Endodermal cell (in vitro differentiated cells): ENCODE measurements around the gene MACROD2. TPM values are rescaled to one million over a fixed set of nuclear protein-coding genes. Genes with fewer than 3 reads are reported as not detected.

ENCODE experiments used
- DNase-seq: peaks from one replicate; pipeline ENCODE4 v3.0.0-alpha.2; 2017
- H3K27ac ChIP-seq: 2 replicates; pipeline ENCODE4 v1.5.1; 2013; ENCODE audit warnings: mild to moderate bottlenecking, low read depth, low read length, moderate library complexity
- H3K27me3 ChIP-seq: 2 replicates; pipeline ENCODE4 v1.6.1; 2013; ENCODE audit warnings: mild to moderate bottlenecking, low read length, moderate library complexity; ENCODE audit not compliant: insufficient read depth, control insufficient read depth, poor library complexity, severe bottlenecking
- H3K36me3 ChIP-seq: 2 replicates; pipeline ENCODE4 v1.7.0; 2013; ENCODE audit warnings: mild to moderate bottlenecking, low read length, moderate library complexity; ENCODE audit not compliant: control insufficient read depth, insufficient read depth
- H3K4me1 ChIP-seq: one replicate; pipeline ENCODE4 v1.7.0; 2013; ENCODE audit warnings: low read length; ENCODE audit not compliant: control insufficient read depth, insufficient read depth
- H3K4me3 ChIP-seq: 2 replicates; pipeline ENCODE4 v1.5.1; 2013; ENCODE audit warnings: mild to moderate bottlenecking, low read length, moderate library complexity
- H3K9ac ChIP-seq: 2 replicates; pipeline ENCODE4 v1.6.1; 2013; ENCODE audit warnings: mild to moderate bottlenecking, low read length, moderate library complexity; ENCODE audit not compliant: poor library complexity, severe bottlenecking; ENCODE audit errors: extremely low read depth
- H3K9me3 ChIP-seq: 2 replicates; pipeline ENCODE4 v1.6.1; 2013; ENCODE audit warnings: mild to moderate bottlenecking, low read length, moderate library complexity; ENCODE audit not compliant: control insufficient read depth
- H3K27ac Mint-ChIP-seq: 2 replicates; pipeline ENCODE4 v1.8.0; 2020; ENCODE audit warnings: mixed read lengths
- H3K27me3 Mint-ChIP-seq: 2 replicates; pipeline ENCODE4 v1.8.0; 2021; ENCODE audit warnings: mild to moderate bottlenecking, mixed read lengths; ENCODE audit not compliant: insufficient read depth
- H3K36me3 Mint-ChIP-seq: 2 replicates; pipeline ENCODE4 v1.8.0; 2020; ENCODE audit warnings: low read depth, mixed read lengths
- H3K4me1 Mint-ChIP-seq: 2 replicates; pipeline ENCODE4 v1.8.0; 2020; ENCODE audit warnings: mixed read lengths
- H3K4me3 Mint-ChIP-seq: 2 replicates; pipeline ENCODE4 v1.8.0; 2020; ENCODE audit warnings: mild to moderate bottlenecking, moderate library complexity, mixed read lengths
- H3K9me3 Mint-ChIP-seq: 2 replicates; pipeline ENCODE4 v1.8.0; 2020; ENCODE audit warnings: mild to moderate bottlenecking, mixed read lengths
- CTCF ChIP-seq: fragments of 200-600 bp; sonication (generic); conservative IDR thresholded peaks from 2 replicates; pipeline ENCODE4 v1.5.0; 2021; ENCODE audit warnings: antibody characterized with exemption, mild to moderate bottlenecking
- WGBS, 2 experiments: methylation state at CpG; one replicate each; pipeline versions ENCODE4 v1.1.5 to v1.1.7; 2013; ENCODE audit warnings: missing lambda C conversion rate in 2 of 2, mixed read lengths in 1 of 2; ENCODE audit not compliant: insufficient coverage in 1 of 2, insufficient read length in 1 of 2; 5-methylcytosine and 5-hydroxymethylcytosine counted together
- total RNA-seq, 2 donors: library from RNA; stranded (reverse); fragmentation: NEBNext Ultra II Directional in 1 of 2; extraction: Animal tissue kit (Norgen Biotek cat#: 25700) in 1 of 2; gene quantifications; 2 replicates in 1 of 2; 3 replicates in 1 of 2; pipeline ENCODE4 v1.2.1, GENCODE V29; 2021

The MACROD2 gene
- total RNA-seq, 2 donors from 2014 or later, result 2.3 to 4.8 TPM

- Mint-ChIP-seq H3K4me3 (no peak overlapping the region), H3K36me3 (no peaks in the 10 kb centered on the region), H3K9me3 (no peaks in the 10 kb centered on the region), H3K4me1 (peaks cover 17% of the 10 kb centered on the region), H3K27me3 (no peaks in the 10 kb centered on the region), H3K27ac (no peak overlapping the region)
- no peak overlapping the region for H3K9ac ChIP-seq
- H3K9me3 ChIP-seq, result no peaks in the 10 kb centered on the region
- no CpG with 5 or more reads among the region's 1 CpG for WGBS, 2 experiments
- no peak for DNase-seq
- no peak for TF ChIP-seq CTCF
- H3K27me3 ChIP-seq, result no peaks in the 10 kb centered on the region
- H3K4me1 ChIP-seq, result no peaks in the 10 kb centered on the region
- H3K27ac ChIP-seq, result no peak overlapping the region
- H3K36me3 ChIP-seq, result no peaks in the 10 kb centered on the region
- H3K4me3 ChIP-seq, result no peak overlapping the region
These were observed 498.1 kb downstream of the MACROD2 start for GRCh38 chr20:14493408-14493807.

GRCh38 chr20:14494355-14494754 is 499.0 kb downstream of the MACROD2 start:
- H3K4me1 Mint-ChIP-seq, result peaks cover 14% of the 10 kb centered on the region
- no peaks in the 10 kb centered on the region for H3K9me3 ChIP-seq
- no peak overlapping the region for H3K4me3 Mint-ChIP-seq
- H3K9me3 Mint-ChIP-seq, result no peaks in the 10 kb centered on the region
- no peak overlapping the region for H3K27ac Mint-ChIP-seq
- no peak overlapping the region for H3K27ac ChIP-seq
- H3K27me3 ChIP-seq, result no peaks in the 10 kb centered on the region
- WGBS, 2 experiments, result 80 to 95% methylated on average over 1 of the region's 1 CpG
- H3K4me3 ChIP-seq, result no peak overlapping the region
- H3K36me3 ChIP-seq, result no peaks in the 10 kb centered on the region
- no peaks in the 10 kb centered on the region for H3K27me3 Mint-ChIP-seq
- no peaks in the 10 kb centered on the region for H3K36me3 Mint-ChIP-seq
- H3K4me1 ChIP-seq, result no peaks in the 10 kb centered on the region
- TF ChIP-seq CTCF, result no peak
- no peak overlapping the region for H3K9ac ChIP-seq
- DNase-seq, result no peak

GRCh38 chr20:14495066-14495465 is 499.8 kb downstream of the MACROD2 start:
- no peaks in the 10 kb centered on the region for H3K4me1 ChIP-seq

More at GRCh38 chr20:14495066-14495465, 499.8 kb downstream of the MACROD2 start:
- no peaks in the 10 kb centered on the region for H3K36me3 ChIP-seq
- Mint-ChIP-seq H3K27ac (no peak overlapping the region), H3K4me3 (no peak overlapping the region), H3K36me3 (no peaks in the 10 kb centered on the region), H3K27me3 (no peaks in the 10 kb centered on the region), H3K9me3 (no peaks in the 10 kb centered on the region), H3K4me1 (peaks cover 12% of the 10 kb centered on the region)
- no peaks in the 10 kb centered on the region for H3K27me3 ChIP-seq
- no peaks in the 10 kb centered on the region for H3K9me3 ChIP-seq
- DNase-seq, result no peak
- H3K27ac ChIP-seq, result no peak overlapping the region
- no peak overlapping the region for H3K9ac ChIP-seq
- H3K4me3 ChIP-seq, result no peak overlapping the region
- no peak for TF ChIP-seq CTCF
